GM04503 (cell line): ENCODE results near the gene ELFN1.

Source experiments
- DNase-seq: peaks from one replicate; pipeline ENCODE4 v3.0.0-alpha.2; 2012; ENCODE audit warnings: low read depth

The ELFN1 gene

GRCh38 chr7:1725766-1726630, 55.9 kb downstream of the ELFN1 start:
- DNase-seq = no peak

DNA sequence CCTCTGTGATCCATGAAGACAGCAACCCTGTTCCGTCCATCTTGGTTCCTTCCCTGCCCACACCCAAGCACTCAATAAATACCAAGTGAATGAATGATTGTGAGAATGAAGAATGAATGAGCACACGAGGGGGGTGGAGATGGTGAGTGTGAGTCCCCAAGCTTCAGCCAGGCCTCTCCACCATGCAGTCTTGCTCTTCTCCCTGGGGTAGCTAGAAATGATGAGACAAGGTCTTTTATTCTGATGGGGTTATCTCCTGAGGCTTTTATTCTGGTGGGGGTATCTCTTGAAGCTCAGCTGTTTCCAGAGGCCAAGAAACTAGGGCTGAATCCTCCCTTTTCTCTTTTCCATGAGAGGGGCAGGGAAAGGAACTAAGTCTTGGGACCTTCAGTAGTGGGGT, 57.0 kb downstream of the ELFN1 start:
- DNase-seq = no peak

- no peak for DNase-seq
Measured at GRCh38 chr7:1727812-1728570, 57.9 kb downstream of the ELFN1 start.

GRCh38 chr7:1729183-1729582, 59.1 kb downstream of the ELFN1 start:
- DNase-seq = no peak

GRCh38 chr7:1729773-1730172, 59.7 kb downstream of the ELFN1 start:
- DNase-seq = no peak

DNA sequence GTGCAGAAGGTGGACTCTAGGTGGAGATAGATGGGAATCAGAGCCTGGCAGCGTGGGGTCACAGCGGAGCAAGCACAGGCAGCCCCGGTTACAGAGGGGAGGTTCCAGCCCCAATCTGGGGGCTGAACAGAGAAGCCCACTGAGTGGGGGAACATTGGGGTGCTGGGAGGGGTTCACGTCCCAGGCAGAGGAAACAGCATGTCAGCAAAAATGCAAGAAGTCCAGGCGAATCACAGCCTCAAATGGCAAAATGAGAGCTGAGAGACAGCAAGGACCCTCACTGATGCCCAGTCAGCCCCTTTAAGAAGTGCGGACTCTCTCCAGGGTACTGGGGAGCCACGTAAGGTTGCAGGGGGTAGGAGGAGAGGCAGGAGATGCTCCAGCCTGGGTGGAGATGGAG, 62.0 kb downstream of the ELFN1 start:
- DNase-seq = no peak

- no peak for DNase-seq
Measured at GRCh38 chr7:1732645-1733044, 62.6 kb downstream of the ELFN1 start.

GRCh38 chr7:1733206-1733907, 63.3 kb downstream of the ELFN1 start:
- DNase-seq = no peak

GRCh38 chr7:1733908-1734730, 64.0 kb downstream of the ELFN1 start:
- no peak for DNase-seq

GRCh38 chr7:1735262-1735661, 65.2 kb downstream of the ELFN1 start:
- no peak for DNase-seq

GRCh38 chr7:1735806-1736483, 65.9 kb downstream of the ELFN1 start:
- DNase-seq = no peak

- DNase-seq = no peak
Measured at GRCh38 chr7:1736484-1736817, 66.4 kb downstream of the ELFN1 start.

DNA sequence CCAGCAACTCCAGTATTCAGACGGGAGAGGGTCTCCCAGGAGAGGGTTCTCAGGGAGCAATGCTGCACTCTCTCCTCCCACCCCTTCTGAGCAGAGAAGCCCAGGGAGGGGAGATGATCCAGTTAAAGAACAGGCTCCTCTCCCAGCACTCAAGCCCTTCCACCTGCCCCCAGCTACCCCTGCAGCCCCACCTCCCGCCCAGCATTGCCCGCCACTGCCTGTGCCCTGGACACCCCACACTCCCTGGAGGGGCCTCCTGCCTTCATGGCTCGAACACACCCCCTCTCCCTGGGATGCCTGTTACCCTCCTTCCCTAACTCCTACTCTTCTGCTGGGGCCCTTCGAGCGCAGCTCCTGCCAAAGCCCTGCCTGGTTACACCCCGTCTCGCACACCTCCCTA, 66.8 kb downstream of the ELFN1 start:
- no peak for DNase-seq

- no peak for DNase-seq
Measured at GRCh38 chr7:1737523-1737922, 67.4 kb downstream of the ELFN1 start.

DNA sequence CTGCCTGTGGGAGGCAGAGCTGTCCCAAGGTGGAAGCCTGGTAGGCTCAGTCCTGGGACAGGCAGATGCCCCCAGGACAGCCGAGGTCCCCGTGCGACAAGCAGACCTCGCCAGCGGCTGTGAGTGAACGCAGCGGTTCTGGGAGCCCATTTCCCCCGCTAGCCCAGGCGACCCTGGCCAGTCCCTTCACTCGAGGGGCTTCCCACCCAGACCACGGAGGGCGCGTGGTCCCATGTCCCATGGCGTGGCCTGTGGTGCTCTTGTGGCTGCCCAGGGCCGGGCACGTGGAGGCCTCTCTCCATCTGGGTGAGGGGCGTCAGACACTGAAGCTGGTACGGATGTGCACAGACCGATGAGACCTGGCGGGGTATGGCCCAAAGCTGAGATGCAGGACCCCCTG, 67.9 kb downstream of the ELFN1 start:
- no peak for DNase-seq

GRCh38 chr7:1738511-1738910, 68.4 kb downstream of the ELFN1 start:
- no peak for DNase-seq

GRCh38 chr7:1738956-1739355, 68.9 kb downstream of the ELFN1 start:
- DNase-seq = no peak

DNA sequence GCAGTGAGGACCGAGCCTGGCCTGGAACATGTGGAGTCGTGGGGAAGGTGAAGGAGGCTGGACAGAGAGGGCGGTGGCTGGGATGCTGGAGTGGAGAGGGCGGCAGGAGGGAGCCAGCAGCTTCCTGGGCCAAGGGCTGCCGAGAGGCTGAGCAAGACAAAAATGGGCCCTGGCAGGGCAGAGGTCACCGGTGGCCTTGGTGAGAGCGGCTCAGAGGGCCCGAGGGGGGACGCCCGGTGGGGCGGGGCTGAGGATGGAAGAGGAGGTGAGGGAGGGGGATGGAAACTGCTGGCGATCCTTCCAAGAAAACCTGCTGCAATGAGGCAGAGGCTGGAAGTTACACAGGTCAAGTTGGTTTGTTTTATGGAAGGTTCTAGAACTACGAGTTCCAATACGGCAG, 69.5 kb downstream of the ELFN1 start:
- no peak for DNase-seq

- no peak for DNase-seq
Measured at GRCh38 chr7:1740214-1740613, 70.1 kb downstream of the ELFN1 start.

GRCh38 chr7:1741246-1741645, 71.2 kb downstream of the ELFN1 start:
- no peak for DNase-seq

DNA sequence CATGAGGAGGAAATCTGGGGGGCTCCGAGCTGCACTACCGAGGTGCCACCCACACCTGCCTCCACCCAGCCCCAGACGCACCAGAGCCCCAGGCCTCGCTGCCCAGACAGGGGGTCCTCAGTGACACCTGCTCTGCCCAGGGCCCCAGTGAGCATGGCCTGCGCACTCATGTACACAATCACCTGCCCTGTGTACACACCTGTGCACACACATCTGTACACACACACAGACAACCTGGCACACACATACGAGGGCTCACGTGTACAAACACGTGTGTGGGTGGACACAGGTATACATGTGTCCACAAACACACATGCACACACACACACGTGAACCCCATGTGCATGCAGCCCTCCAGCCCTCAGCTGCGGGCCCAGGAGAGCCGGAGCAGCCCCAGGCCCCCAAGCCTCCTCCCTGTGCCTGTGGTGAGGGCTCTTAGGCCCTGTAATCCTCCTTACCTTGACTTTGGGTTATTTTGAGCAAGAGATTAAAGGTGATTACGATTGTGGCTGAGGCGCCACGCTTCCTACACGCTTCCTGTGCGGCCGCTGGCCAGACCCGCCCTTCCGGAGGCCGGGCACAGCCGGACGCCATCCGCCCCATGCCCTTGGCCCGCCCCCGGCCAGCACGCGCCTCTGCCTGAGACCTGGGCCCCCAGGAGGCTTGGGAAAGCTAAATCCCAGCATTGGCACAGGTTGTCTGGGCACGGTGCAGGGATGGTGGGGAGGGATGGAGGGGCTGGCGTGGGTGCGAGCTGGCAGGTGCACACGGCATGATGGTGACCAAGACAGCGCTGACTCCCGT, 71.9 kb downstream of the ELFN1 start:
- DNase-seq = no peak
